Activated T-helper 1 cell treated with Interleukin-2 at 50 U/mL for 16 hours (primary cell): ENCODE data around the gene CCNB1IP1.
"Not testable (repeated sequence)": the region's sequence is repeated elsewhere in the genome, so short reads cannot be mapped to it uniquely, and the experiment has no call there.

Source experiments
- DNase-seq: peaks from one replicate; pipeline ENCODE4 v3.0.0-alpha.2; 2020; ENCODE audit warnings: low read depth

The CCNB1IP1 gene

DNA sequence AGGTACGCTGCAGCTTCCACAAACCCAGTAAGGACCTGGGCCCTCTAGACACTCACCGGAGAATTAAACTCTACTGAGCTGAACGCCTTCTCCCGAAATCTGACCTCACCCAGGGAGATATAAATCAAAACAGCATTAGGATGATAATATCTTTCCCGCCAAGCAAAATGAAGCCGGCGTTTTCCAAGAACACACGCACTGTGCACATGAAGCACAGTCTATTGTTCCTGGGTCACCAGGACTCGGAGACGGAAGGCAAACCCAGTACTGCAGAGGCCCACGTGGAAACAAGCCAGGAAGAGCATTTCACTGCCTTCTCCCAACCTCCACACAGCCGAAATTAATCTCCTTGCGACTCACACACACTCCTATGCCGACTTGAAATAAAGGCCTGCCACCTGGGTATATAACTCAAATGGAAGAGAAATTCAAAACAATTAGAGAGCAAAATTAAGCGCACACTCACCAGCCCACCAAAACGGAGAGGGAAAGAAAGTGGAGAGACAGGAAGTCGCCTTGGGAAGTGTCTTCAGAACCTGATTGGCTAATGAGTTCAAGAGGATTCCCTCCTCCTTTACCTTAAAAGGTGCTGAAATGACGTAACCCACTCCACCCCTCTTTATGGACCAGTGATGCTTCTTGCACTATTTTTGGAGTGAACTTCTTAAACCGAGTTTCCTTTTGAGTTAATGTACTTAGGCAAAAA, at the start of gene CCNB1IP1:
Gene CCNB1IP1, minus strand, starts transcription at position 492 of the 706 bp plus-strand sequence. CDS start 16,756 bp downstream, outside the sequence.
- DNase-seq, result peak; percentile 4

DNA sequence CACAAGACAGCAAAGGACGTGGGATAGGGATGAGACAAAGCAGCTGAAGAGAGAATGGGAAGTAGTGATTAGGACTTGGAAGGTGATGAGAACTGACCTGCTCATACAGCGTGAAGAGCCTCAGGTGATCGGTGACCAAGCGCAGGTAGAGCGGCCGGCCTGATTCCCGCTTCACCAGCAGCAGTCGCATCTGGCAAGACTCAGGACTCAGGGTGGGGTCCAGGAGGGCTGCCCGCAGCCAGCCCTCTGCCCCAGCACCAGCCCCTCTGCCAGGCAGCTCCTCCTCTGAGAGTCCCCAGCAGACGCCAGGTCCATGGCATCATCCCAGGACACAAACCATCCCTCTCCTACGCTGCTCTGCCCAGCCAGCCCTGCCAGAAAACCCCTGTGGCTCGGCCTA, 49.4 kb upstream of the CCNB1IP1 start:
- no peak for DNase-seq

GRCh38 chr14:20381341-20381740, 48.3 kb upstream of the CCNB1IP1 start:
- no peak for DNase-seq

DNA sequence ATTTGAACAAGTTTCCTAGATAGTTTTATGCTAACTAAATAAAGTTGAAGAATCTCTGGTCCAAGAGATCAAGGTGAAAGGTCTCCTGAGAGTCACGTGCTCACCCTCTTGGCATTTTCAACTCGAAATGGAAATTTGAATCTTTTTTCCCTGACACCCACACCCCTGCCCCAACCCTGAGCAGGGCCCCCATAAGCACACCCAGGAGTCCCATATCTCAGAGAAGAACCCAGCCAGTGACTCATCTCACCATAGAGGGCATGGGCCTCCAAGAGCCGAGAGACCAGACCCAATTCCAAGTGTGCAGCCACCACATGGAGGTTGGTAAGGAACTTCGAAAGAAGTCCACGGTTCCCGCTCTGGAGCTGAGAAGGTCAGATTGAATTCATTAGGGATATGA, 47.6 kb upstream of the CCNB1IP1 start:
- no peak for DNase-seq

- no peak for DNase-seq
These were observed 46.7 kb upstream of the CCNB1IP1 start for GRCh38 chr14:20379743-20380142.

DNA sequence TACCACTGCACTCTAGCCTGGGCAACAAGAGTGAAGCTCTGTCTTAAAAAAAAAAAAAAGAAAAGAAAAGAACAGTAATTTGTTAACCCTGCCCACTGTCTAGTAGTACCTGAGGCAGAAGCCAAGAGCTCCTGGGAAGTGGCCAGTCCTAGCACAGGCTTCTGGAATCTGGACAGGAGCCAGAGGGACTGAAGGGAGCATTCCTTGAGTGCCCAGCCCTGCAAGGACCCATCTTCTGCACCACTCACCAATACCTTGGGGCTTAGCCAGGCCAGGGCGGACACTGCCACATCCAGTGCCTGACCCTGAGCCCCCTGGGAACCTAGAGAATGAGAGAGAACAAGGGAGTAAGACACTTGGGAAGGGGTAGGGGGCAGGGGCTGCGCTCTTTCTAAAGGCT, 44.1 kb upstream of the CCNB1IP1 start:
- no peak for DNase-seq

DNA sequence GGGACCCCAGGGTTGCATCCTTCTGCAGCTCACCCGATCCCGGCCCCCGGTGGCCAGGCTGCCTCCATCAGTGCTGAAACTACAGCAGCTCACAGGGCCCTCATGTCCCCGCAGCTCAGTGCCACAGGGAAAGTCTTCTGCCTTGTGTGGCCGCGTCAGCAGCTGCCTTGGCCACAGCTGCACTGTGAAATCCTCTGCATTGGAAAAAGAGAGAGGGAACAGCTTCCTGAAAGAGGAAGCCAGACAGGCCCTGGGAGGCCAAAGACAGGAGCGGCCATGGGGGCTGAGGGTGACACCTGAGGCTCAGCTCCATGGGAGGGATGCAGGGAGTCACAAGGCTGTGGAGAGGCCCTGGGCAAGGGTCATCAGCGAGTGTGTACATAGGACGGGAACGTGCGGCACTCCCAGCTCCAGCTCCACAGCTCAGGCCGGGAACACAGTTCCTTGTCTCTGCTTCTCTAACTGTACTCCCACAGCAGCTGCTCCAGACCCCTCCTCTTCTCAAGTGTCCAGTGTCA, 43.1 kb upstream of the CCNB1IP1 start:
- no peak for DNase-seq

DNA sequence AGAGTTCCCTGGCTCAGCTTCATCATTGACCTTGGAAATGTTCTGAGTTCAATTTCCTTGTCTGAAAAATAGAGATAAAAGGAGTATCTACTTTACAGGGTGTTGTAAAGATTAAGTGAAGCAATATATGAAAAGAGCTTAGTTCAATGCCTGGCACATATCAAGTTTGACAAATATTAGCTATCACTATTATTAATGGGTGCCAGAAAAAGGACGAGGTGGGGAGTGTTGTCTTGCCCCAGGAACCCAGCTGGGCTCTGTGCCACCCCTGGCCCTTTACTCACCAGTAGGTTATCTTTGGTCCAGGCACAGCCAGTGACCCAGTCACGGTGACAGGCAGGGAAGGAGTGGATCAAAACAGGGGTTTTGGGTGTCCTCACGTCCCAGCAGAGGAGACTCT, 42.4 kb upstream of the CCNB1IP1 start:
- no peak for DNase-seq

DNA sequence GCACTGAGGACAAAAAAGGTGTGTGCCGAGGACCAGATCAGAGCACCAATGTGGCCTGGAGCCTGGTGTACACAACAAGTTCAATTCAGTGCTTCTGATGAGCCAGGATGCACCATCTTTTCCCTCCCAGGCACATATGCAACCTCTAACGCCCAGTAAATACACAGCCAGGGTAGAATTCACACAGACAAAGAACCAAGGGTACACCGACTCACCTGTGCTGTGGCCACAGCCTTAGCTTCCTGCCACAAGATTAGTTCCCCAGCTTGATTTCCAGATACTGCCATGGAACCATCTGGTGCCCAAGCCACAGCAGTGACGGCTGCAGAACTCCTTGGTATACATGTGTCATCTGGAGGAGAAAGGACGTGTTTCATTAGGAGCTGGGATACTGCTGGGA, 39.7 kb upstream of the CCNB1IP1 start:
- DNase-seq, result no peak

DNA sequence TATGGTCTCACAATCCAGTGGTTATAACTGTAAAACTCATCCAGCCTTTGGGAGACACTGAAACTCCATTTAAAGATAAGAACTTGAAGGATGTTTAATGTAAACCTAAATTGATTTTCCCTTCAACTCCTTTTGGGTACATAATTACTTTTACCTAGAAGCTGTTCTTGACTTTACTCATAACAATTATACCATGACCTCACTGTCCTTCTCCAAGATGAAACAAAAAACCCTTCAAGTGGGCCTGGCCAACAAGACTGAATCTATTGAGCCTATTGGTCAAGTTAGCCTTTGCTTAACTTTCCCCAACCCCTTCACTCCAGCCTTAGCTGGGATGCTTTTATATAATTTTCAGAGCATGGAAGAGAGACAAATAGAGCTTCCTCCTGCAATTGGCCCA, 32.8 kb upstream of the CCNB1IP1 start:
- no peak for DNase-seq

GRCh38 chr14:20358474-20358873, 25.4 kb upstream of the CCNB1IP1 start:
- not testable (repeated sequence) for DNase-seq

- no peak for DNase-seq
These were observed 23.3 kb upstream of the CCNB1IP1 start for GRCh38 chr14:20356422-20356821.

GRCh38 chr14:20350860-20351259, 17.8 kb upstream of the CCNB1IP1 start:
- DNase-seq, result no peak

DNA sequence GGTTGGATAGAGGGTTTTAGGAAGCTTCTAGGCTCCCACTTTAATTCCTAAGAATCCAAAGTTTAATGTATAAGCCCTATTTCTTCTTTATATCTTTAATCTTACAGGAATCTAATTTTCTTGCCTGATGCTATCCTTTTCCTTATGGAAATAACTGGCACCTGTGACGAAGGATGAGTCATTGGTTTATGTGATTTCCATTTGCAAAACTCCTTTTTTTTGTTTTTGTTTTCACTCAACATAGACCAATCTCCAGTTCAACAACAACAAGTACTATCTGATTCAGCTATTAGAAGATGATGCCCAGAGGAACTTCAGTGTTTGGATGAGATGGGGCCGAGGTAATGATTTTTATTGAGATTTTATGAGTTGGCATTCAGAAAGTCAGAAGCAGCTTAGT, 17.2 kb upstream of the CCNB1IP1 start:
- no peak for DNase-seq

GRCh38 chr14:20347747-20348146, 14.7 kb upstream of the CCNB1IP1 start:
- DNase-seq, result no peak

DNA sequence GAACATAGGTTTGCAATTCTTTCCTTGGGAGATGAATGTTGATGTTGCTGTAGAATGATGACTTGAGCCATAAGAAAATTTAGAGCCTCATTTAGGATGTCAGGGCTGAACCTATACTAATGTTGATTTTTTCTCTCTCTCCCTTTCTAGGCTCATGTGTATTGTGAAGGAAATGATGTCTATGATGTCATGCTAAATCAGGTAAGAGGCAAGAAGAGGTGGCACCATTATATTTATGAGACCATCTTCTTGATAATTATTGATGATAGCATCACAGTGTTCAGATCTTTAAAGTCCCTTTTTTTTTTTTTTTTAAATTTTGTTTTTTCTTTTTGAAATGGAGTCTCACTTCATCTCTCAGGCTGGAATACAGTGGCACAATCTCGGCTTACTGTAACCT, 13.6 kb upstream of the CCNB1IP1 start:
- no peak for DNase-seq

- DNase-seq, result no peak
These were observed 12.3 kb upstream of the CCNB1IP1 start for GRCh38 chr14:20345366-20345765.

DNA sequence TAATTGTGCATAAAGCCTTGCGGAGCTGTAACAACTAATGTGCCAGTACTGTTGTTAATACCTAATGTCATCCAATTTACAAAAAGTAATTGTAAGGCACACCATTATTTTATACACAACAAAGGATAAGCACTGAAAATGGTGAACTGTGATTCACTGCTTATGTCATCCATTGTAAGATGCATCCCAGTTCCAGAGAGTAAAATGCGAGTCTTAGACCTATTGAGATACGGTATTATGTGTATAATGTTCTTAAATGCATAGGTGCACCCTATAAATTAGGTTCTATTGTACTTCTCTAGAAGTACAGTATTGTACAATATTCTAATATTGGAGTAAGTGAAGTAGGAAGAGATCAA, 10.8 kb upstream of the CCNB1IP1 start:
- DNase-seq, result no peak

- peak; percentile 79 for DNase-seq
These were observed 10.2 kb upstream of the CCNB1IP1 start, which contains the start of gene PARP2 for GRCh38 chr14:20343092-20343861. PARP2 (plus strand) TSS chr14:20343635; CDS start chr14:20343642, 7 bp downstream.

DNA sequence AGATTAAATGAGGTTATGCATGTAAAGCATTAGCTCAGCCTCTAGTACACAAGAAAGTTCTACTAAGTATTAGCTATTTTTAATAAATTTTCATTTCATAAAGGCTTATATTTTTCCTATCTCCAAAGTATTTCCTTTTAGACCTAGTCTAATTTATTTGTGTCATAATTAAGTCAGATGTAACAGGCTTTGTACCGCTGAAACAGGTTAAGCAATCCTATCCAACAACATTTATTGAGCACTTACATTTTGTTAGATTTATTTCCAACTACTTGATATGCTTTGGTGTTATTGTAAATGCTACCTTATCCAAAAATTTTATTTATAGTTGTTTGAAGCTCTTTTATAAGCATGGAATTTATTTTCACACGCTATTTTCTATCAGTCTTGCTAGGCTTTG, 8.6 kb upstream of the CCNB1IP1 start:
- DNase-seq, result no peak

DNA sequence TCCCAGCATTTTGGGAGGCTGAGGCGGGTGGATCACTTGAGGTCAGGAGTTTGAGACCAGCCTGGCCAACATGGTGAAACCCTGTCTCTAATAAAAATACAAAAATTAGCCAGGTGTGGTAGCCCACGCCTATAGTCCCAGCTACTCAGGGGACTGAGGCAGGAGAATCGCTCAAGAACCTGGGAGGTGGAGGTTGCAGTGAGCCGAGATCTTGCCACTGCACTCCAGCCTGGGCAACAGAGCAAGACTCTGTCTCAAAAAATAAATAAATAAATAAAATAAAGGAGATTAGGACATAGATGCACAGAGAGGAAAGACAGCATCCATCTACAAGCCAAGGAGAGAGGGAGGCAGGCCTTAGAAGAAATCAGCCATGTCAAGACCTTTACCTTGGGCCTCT, 8.0 kb upstream of the CCNB1IP1 start:
- not testable (repeated sequence) for DNase-seq

DNA sequence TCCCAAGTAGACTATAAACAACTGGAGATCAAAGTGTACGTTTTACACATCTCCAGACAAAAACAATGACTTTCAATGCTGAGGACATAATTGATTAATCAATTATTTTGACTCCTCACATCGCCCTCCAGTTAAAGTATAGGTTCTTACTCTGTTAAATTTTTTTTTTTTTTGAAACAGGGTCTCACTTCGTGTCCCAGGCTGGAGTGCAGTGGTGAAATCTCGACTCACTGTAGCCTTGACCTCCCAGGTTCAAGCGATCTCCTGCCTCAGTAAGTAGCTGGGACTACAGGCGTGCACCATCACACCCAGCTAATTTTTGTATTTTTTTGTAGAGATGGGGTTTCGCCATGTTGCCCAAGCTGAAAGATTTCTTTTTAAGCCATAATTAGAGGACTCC, 938 bp upstream of the CCNB1IP1 start:
- DNase-seq, result no peak

DNA sequence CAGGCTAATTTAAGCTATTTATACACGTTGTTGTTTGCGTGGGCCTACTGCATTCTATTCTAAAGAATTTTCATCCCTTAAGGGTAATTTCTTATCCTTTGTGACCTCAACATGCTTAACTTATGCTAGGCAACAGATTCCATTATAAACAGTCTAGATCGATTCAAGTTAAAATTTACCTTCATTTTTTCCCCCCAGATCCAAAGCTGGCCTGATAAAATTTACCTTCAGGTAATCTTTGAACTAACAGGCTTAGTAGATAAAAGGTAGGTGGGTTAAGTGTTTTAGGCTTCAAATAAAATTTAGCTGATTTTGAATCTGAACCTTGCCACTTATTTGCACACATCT, 389 bp upstream of the CCNB1IP1 start:
- DNase-seq, result no peak

- DNase-seq, result no peak
These were observed 670 bp downstream of the CCNB1IP1 start for GRCh38 chr14:20332431-20332787.
